DOHH2 (cell line): Measurements from ENCODE around the gene AMPD3.

Experiments used
- CTCF ChIP-seq: fragments of 200-600 bp; sonication (generic); IDR thresholded peaks from one replicate; pipeline ENCODE4 v1.5.1; 2014; ENCODE audit warnings: antibody characterized with exemption, mild to moderate bottlenecking, low read depth, low read length; ENCODE audit not compliant: poor library complexity, severe bottlenecking
- EZH2phosphoT487 ChIP-seq: fragments of 200-600 bp; sonication (generic); IDR thresholded peaks from 2 replicates; pipeline ENCODE4 v1.6.1; 2017; ENCODE audit warnings: borderline replicate concordance, mild to moderate bottlenecking, antibody characterized with exemption, low read length, moderate library complexity, mixed read lengths

DNA sequence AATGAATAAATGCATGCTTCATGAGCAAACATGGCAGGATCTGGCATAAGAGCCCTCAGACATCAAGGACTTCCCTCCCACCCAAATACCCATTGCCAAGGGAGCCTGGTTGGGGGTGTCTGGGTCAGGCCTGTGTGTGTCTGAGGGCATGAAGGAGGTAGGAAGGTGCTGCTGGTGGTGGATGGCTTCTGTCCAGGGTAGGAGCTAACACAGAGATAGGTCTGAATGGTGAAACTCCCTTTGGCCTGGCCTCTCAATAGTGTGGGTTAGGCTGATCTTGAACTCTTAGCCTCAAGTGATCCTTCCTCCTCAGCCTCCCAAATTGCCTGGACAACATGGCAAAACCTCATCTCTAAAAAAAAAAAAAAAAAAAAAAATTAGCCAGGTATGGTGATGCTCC lies 2.8 kb downstream of the AMPD3 start:
- TF ChIP-seq CTCF, result no peak
- no peak for TF ChIP-seq EZH2phosphoT487
